Type B pancreatic cell (in vitro differentiated cells): ENCODE results near the gene KIAA1755. TPM values are rescaled to one million over a fixed set of nuclear protein-coding genes. Genes with fewer than 3 reads are reported as not detected.

Experiments
- DNase-seq: peaks from one replicate; pipeline ENCODE4 v3.0.0; 2021; ENCODE audit warnings: mixed read lengths; ENCODE audit not compliant: unreplicated experiment; ENCODE audit errors: extremely low spot score
- H3K27ac Mint-ChIP-seq: 2 replicates; pipeline ENCODE4 v1.8.0; 2021; ENCODE audit warnings: mild to moderate bottlenecking, mixed read lengths
- H3K27me3 Mint-ChIP-seq: 2 replicates; pipeline ENCODE4 v1.8.0; 2021; ENCODE audit warnings: mixed read lengths
- H3K36me3 Mint-ChIP-seq: 2 replicates; pipeline ENCODE4 v1.8.0; 2021; ENCODE audit warnings: mixed read lengths
- H3K4me1 Mint-ChIP-seq: one replicate; pipeline ENCODE4 v1.8.0; 2021; ENCODE audit warnings: mixed read lengths; ENCODE audit not compliant: unreplicated experiment
- H3K4me3 Mint-ChIP-seq: 2 replicates; pipeline ENCODE4 v1.8.0; 2021; ENCODE audit warnings: mild to moderate bottlenecking, mixed read lengths
- H3K9me3 Mint-ChIP-seq: 2 replicates; pipeline ENCODE4 v1.8.0; 2021; ENCODE audit warnings: mixed read lengths
- CTCF ChIP-seq: fragments of 200-600 bp; sonication (generic); conservative IDR thresholded peaks from 2 replicates; pipeline ENCODE4 v1.5.0; 2021; ENCODE audit warnings: antibody characterized with exemption, mild to moderate bottlenecking
- total RNA-seq: library from RNA; stranded (reverse); gene quantifications from 2 replicates; pipeline ENCODE4 v1.2.1, GENCODE V29; 2021; ENCODE audit warnings: low replicate concordance

Gene KIAA1755
- total RNA-seq, 1 donor from 2014 or later: 4.7 TPM

DNA sequence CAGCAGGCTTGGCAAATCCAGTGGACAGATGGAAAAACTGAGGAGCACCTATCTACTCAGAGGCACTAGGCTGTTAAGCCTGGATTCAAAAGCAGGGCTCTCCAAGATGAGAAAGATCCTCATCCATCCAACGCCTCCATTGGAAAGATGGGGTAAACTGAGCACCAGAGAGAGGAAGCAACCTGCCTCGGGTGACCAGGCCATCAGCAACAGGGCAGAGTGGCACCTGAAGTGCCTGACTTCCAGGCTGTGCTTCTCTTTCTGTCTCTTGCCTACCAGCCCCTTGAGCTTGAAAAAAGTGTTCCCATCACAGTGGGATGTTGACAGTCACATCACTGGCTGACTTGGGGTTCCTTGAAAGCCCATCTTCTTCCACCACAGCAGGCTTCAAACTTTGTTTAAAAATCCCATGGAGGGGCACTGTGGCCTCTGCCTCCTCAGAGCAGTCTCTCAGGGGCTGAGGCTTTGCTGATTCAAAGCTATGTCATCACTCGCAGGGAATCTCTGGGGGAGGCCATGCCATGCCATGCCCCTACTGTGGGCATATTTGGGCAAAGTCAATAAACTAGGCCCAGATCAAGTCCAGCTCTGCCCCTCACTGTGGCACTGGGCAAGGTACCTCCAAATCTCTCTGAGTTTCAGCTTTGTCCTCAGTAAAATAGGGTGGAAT, 50.7 kb downstream of the KIAA1755 start:
- H3K36me3 Mint-ChIP-seq: no peaks in the 10 kb centered on the region
- TF ChIP-seq CTCF: no peak
- no peaks in the 10 kb centered on the region for H3K27me3 Mint-ChIP-seq
- no peaks in the 10 kb centered on the region for H3K9me3 Mint-ChIP-seq
- no peak for DNase-seq
- peaks cover 6% of the 10 kb centered on the region for H3K4me1 Mint-ChIP-seq
- H3K4me3 Mint-ChIP-seq: no peak overlapping the region
- H3K27ac Mint-ChIP-seq: no peak overlapping the region

DNA sequence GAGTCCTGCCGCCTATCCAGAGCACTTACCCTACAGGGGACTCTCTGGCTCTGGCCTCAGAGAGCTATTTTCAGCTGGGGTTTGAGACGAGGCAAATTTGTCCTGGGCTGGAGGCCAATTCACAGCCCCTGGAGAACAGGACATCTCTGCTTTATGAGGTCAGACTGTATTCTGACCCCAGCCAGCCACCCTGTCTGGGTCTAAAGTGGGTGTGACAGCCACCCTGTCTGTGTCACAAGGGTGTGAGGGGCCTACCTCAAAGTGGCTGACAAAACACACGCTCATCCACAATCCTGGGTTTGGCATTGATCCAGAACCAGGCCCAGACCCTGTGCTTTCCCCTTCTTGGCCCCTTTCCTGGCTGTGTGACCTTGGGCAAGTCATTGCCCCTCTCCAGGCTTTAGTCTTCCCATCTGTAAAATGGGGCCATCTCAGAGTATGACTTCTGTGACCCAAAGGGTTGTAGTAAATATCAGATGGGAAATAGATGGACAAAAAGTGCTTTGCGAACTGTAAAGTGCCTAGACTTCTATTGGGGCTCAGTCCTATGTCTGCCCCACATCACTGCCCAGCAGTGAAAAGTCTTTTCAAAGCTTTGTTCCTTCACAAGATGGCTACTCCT, 51.4 kb downstream of the KIAA1755 start:
- Mint-ChIP-seq H3K4me1 (no peaks in the 10 kb centered on the region), H3K27ac (no peak overlapping the region), H3K9me3 (no peaks in the 10 kb centered on the region), H3K27me3 (peaks cover 6% of the 10 kb centered on the region), H3K4me3 (no peak overlapping the region), H3K36me3 (no peaks in the 10 kb centered on the region)
- no peak for DNase-seq
- no peak for TF ChIP-seq CTCF

- no peaks in the 10 kb centered on the region for H3K36me3 Mint-ChIP-seq
- H3K4me1 Mint-ChIP-seq: no peaks in the 10 kb centered on the region
- TF ChIP-seq CTCF: no peak
- H3K9me3 Mint-ChIP-seq: no peaks in the 10 kb centered on the region
- H3K27me3 Mint-ChIP-seq: peaks cover 10% of the 10 kb centered on the region
- no peak for DNase-seq
- H3K4me3 Mint-ChIP-seq: no peak overlapping the region
- no peak overlapping the region for H3K27ac Mint-ChIP-seq
Measured at GRCh38 chr20:38208523-38208922, 52.0 kb downstream of the KIAA1755 start.

- Mint-ChIP-seq H3K4me3 (no peak overlapping the region), H3K27ac (no peak overlapping the region), H3K9me3 (no peaks in the 10 kb centered on the region), H3K4me1 (no peaks in the 10 kb centered on the region), H3K27me3 (peaks cover 14% of the 10 kb centered on the region), H3K36me3 (no peaks in the 10 kb centered on the region)
- no peak for TF ChIP-seq CTCF
- no peak for DNase-seq
Measured at GRCh38 chr20:38208088-38208487, 52.4 kb downstream of the KIAA1755 start.

GRCh38 chr20:38207621-38208020, 52.9 kb downstream of the KIAA1755 start:
- Mint-ChIP-seq H3K4me3 (no peak overlapping the region), H3K27me3 (peaks cover 15% of the 10 kb centered on the region), H3K36me3 (no peaks in the 10 kb centered on the region), H3K9me3 (no peaks in the 10 kb centered on the region), H3K4me1 (no peaks in the 10 kb centered on the region), H3K27ac (no peak overlapping the region)
- DNase-seq: no peak
- TF ChIP-seq CTCF: no peak
